ENCODE measurements around the gene SLC12A5. TPM values are rescaled to one million over a fixed set of nuclear protein-coding genes. Genes with fewer than 3 reads are reported as not detected.

SLC12A5 gene
- total RNA-seq, 1 experiment from 2014 or later = 7.2 TPM

- ChIA-PET POLR2A (no interaction called here), CTCF (interaction anchor here (0.6 kb wide), 1 partner anchor 9 kb away, joined by 3 read pairs; no protein-coding TSS in a partner anchor)
- ATAC-seq (no peak), DNase-seq (ENCODE audit: low spot score) (no peak)
- H3K4me1 Mint-ChIP-seq = peaks cover 7% of the 10 kb centered on the region
- H3K9me3 Mint-ChIP-seq = no peaks in the 10 kb centered on the region
- no peaks in the 10 kb centered on the region for H3K36me3 Mint-ChIP-seq
- H3K27ac Mint-ChIP-seq = no peak overlapping the region
- peak overlapping the region; percentile 68 for H3K4me3 Mint-ChIP-seq
- H3K27me3 Mint-ChIP-seq (ENCODE audit: low read depth) = peaks cover 31% of the 10 kb centered on the region
- TF ChIP-seq ETV6 (CRISPR knock-in tag; IDR thresholded peaks at IDR 0.05) = no peak
- no peak for TF ChIP-seq FOXP1 (CRISPR knock-in tag; IDR thresholded peaks at IDR 0.05; ENCODE audit: borderline replicate concordance)
- no peak for TF ChIP-seq CREB1 (CRISPR knock-in tag; IDR thresholded peaks at IDR 0.05)
- no peak for TF ChIP-seq AR (CRISPR knock-in tag; IDR thresholded peaks at IDR 0.05)
- no peak for TF ChIP-seq HMGXB4 (CRISPR knock-in tag; IDR thresholded peaks at IDR 0.05)
- no peak for TF ChIP-seq JAZF1 (CRISPR knock-in tag; IDR thresholded peaks at IDR 0.05)
- no peak for TF ChIP-seq NFE2L1 (CRISPR knock-in tag; IDR thresholded peaks at IDR 0.05)
- no peak for TF ChIP-seq RELA (CRISPR knock-in tag; IDR thresholded peaks at IDR 0.05; ENCODE audit: borderline replicate concordance)
- TF ChIP-seq ZNF512 (CRISPR knock-in tag; IDR thresholded peaks at IDR 0.05; ENCODE audit: borderline replicate concordance) = no peak
- no peak for TF ChIP-seq ZNF532 (CRISPR knock-in tag; IDR thresholded peaks at IDR 0.05; ENCODE audit: borderline replicate concordance)
- TF ChIP-seq HMGA2 (CRISPR knock-in tag; IDR thresholded peaks at IDR 0.05) = no peak
- no peak for TF ChIP-seq ZNF396 (CRISPR knock-in tag; IDR thresholded peaks at IDR 0.05; ENCODE audit: borderline replicate concordance)
- TF ChIP-seq NR3C1 (CRISPR knock-in tag; conservative IDR thresholded peaks at IDR 0.05; ENCODE audit: low read depth) = no peak
- TF ChIP-seq ZNF281 (CRISPR knock-in tag; IDR thresholded peaks at IDR 0.05) = no peak
- TF ChIP-seq ZBTB43 (CRISPR knock-in tag; IDR thresholded peaks at IDR 0.05) = no peak
- no peak for TF ChIP-seq CDX4 (CRISPR knock-in tag; IDR thresholded peaks at IDR 0.05; ENCODE audit: borderline replicate concordance)
- TF ChIP-seq ZNF423 (CRISPR knock-in tag; IDR thresholded peaks at IDR 0.05) = no peak
- no peak for TF ChIP-seq ZNF425 (CRISPR knock-in tag; conservative IDR thresholded peaks at IDR 0.05)
- TF ChIP-seq MXD4 (CRISPR knock-in tag; IDR thresholded peaks at IDR 0.05; ENCODE audit: borderline replicate concordance) = no peak
Observed at GRCh38 chr20:46020555-46020954, 8.5 kb upstream of the SLC12A5 start.
